Stimulated activated CD4-positive, alpha-beta T cell treated with anti-CD3 and anti-CD28 coated beads, Interleukin-12 subunit alpha, Interleukin-12 subunit beta, amount 100 ng/mL, for 48 hours (primary cell): ENCODE measurements around the gene EEIG2.

Experiments
- DNase-seq, 3 donors: peaks; one replicate each; pipeline ENCODE4 v3.0.0-alpha.2; 2020; ENCODE audit warnings: low read depth in 2 of 3, low spot score in 1 of 3

EEIG2 gene

GRCh38 chr1:108583757-108584427, 24.0 kb downstream of the EEIG2 start:
- DNase-seq = no peak

- DNase-seq = no peak
These were observed 24.5 kb downstream of the EEIG2 start for GRCh38 chr1:108584428-108584856.

GRCh38 chr1:108585313-108585712, 25.4 kb downstream of the EEIG2 start:
- no peak for DNase-seq

- DNase-seq = no peak
These were observed 30.5 kb downstream of the EEIG2 start for GRCh38 chr1:108590441-108590840.

GRCh38 chr1:108590957-108591356, 31.1 kb downstream of the EEIG2 start:
- no peak for DNase-seq

- DNase-seq = no peak
These were observed 31.6 kb downstream of the EEIG2 start for GRCh38 chr1:108591466-108591865.

GRCh38 chr1:108592030-108592759, 32.3 kb downstream of the EEIG2 start:
- DNase-seq = no peak

- no peak for DNase-seq
These were observed 33.5 kb downstream of the EEIG2 start for GRCh38 chr1:108593448-108593847.

- DNase-seq = no peak
These were observed 35.6 kb downstream of the EEIG2 start for GRCh38 chr1:108595507-108595906.

- DNase-seq = no peak
These were observed 37.1 kb downstream of the EEIG2 start for GRCh38 chr1:108597041-108597440.

- DNase-seq = no peak
These were observed 38.4 kb downstream of the EEIG2 start for GRCh38 chr1:108598340-108598739.

GRCh38 chr1:108600504-108600903, 40.6 kb downstream of the EEIG2 start:
- no peak for DNase-seq

- DNase-seq = no peak
These were observed 42.0 kb downstream of the EEIG2 start for GRCh38 chr1:108601708-108602410.

GRCh38 chr1:108605633-108606032, 45.7 kb downstream of the EEIG2 start:
- DNase-seq = no peak

GRCh38 chr1:108606478-108606877, 46.6 kb downstream of the EEIG2 start:
- no peak for DNase-seq

- no peak for DNase-seq
These were observed 49.7 kb downstream of the EEIG2 start for GRCh38 chr1:108609483-108610049.
